Dedifferentiated amniotic fluid mesenchymal stem cell (primary cell): ENCODE data around the gene TMEM255B.

Source experiments
- DNase-seq: peaks from one replicate; pipeline ENCODE4 v3.0.0-alpha.2; 2016; ENCODE audit errors: extremely low spot score

TMEM255B gene

GRCh38 chr13:113804017-113804702 is 45.1 kb downstream of the TMEM255B start:
- DNase-seq: no peak

GRCh38 chr13:113804703-113805430 is 45.8 kb downstream of the TMEM255B start:
- no peak for DNase-seq

- no peak for DNase-seq
Measured at GRCh38 chr13:113805431-113806103, 46.5 kb downstream of the TMEM255B start.

DNA sequence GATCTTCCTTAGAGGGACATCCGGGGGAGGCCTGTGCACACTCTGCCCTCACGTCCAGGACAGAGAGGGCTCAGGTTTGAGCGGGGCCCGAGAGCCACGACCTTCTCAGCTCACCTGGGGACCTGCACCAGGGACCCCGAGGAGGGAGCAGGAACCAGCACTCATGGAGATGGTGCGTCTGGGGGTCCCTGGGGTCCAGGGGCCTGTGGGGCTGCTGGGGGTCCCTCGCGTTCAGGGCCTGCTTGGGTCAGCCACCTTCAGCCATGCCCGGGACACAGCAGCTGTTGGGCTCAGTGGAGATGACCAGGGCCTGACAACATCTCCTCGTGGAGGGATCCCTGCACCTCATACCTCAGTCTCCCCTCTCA is 47.1 kb downstream of the TMEM255B start:
- DNase-seq: no peak

GRCh38 chr13:113806526-113806925 is 47.5 kb downstream of the TMEM255B start:
- DNase-seq: no peak

GRCh38 chr13:113808058-113808834 is 49.2 kb downstream of the TMEM255B start:
- DNase-seq: no peak

GRCh38 chr13:113809934-113810333 is 50.9 kb downstream of the TMEM255B start:
- no peak for DNase-seq

- no peak for DNase-seq
Measured at GRCh38 chr13:113810640-113811039, 51.6 kb downstream of the TMEM255B start.

- no peak for DNase-seq
Measured at GRCh38 chr13:113811081-113811928, 52.3 kb downstream of the TMEM255B start.

GRCh38 chr13:113812178-113813040 is 53.4 kb downstream of the TMEM255B start:
- DNase-seq: no peak

GRCh38 chr13:113813070-113813748 is 54.2 kb downstream of the TMEM255B start:
- no peak for DNase-seq

- no peak for DNase-seq
Measured at GRCh38 chr13:113813749-113814434, 54.9 kb downstream of the TMEM255B start.

DNA sequence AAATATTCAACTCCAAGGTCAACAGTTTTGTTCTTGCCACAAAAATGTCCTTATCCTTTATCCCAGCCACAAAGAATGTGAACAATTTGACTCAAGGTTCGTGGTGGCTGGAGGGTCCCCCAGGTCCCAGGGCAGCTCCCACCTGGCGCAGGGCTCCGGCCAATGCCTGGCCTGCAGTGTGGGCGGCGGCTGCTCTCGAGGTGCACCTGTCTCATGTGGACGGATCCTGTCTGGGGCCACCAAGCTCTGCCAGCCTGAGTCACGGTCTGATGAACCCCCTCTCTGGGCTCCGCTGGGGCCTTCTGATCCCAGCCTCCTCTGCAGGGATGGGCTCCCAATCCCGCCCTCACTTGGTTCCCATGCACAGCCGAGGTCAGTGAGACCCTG is 55.4 kb downstream of the TMEM255B start:
- no peak for DNase-seq

DNA sequence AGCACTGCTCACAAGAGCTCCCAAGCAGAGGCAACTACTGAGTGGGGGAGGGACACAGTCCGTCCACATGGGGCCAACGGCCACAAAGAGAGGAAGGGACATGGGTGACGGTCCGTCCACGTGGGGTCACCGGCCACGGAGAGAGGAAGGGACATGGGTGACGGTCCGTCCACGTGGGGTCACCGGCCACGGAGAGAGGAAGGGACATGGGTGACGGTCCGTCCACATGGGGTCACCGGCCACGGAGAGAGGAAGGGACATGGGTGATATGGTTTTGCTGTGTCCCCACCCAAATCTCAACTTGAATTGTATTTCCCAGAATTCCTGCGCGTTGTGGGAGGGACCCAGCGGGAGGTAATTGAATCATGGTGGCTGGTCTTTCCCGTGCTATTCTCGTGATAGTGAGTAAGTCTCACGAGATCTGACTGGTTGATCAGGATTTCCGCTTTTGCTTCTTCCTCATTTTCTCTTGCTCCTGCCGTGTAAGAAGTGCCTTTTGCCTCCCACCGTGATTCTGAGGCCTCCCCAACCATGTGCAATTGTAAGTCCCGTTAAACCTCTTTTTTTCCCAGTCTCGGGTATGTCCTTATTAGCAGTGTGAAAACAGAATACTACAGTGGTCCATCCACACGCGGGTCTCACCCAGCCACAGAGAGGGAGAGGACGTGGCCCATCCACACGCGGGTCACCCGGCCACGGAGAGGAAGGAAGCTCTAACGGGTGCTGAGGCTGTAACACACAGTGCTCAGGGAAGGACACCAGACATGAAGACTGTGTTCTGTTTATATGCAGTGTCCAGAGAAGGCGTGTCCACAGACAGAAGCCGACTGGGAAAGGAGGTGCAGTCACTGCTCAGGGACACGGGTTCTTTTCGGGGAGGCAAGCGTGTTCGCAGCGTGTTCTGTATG is 56.4 kb downstream of the TMEM255B start:
- no peak for DNase-seq

DNA sequence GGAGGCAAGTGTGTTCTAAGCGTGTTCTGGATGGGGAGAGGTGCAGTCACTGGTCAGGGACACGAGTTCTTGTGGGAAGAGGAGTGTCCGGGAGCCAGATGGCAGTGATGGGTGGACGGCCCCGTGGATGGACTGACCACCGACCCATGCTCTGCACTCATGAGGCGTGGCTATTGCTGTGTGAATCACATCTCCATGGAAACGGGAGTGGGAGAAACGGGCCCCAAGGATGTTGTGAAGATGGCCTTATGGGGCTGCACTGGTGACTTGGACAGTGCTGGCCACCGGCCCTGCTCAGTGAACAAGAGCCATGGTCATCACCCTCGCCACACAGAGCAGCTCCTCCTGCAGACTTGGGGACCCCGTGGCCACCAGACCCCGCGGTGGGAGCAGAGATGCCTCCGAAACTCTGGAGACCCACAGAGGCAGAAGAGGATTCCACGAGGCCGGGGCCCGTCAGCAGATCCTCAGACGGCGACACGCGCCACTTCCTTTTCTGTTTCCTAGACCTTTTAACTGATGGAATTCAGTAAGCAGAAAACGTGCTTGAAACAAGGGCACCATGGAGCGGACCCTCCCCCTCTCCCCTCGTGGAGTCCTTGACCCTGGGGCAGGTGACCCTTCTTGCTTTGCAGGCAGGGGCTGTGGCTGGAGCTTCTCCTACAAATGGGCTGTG is 57.4 kb downstream of the TMEM255B start:
- DNase-seq: no peak

DNA sequence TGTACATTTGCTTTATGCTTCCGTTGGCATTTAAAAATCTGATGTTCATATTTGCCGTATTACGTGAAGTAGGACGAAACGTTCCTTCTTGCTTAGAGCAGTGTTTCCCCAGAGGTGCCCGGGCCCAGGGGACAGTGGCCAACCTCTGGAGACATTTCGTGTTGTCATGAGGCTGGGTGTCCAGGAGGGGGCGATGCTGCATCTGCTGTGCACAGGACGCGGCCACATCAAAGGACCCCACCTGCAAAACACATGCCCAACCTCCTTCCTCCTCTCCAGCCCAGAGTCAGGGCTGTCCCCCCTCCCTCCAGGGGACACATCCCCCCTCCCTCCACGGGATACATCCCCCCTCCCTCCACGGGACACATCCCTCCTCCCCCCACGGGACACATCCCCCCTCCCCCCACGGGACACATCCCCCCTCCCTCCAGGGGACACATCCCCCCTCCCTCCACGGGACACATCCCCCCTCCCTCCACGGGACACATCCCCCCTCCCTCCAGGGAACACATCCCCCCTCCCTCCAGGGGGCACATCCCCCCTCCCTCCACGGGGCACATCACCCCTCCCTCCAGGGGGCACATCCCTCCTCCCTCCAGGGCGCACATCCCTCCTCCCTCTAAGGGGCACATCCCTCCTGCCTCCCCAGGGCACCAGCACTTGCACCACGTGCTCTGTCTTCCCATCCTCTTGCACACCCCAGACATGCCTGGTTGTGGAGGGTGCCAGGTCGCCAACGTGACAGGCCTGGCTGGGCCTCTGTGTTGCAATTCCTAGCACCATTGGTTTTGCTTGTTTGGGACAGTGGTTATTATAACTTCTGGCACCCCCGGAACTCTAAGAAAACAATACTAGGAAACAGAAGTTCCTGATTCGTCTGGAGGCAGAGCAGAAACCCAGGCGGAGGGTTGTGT is 58.2 kb downstream of the TMEM255B start:
- peak; percentile 58 for DNase-seq
